Stimulated activated CD4-positive, alpha-beta T cell treated with anti-CD3 and anti-CD28 coated beads, Interleukin-4, amount 100 ng/mL, for 1 hour (primary cell): ENCODE measurements around the gene TP63.

Experiments
- DNase-seq: peaks from one replicate; pipeline ENCODE4 v3.0.0-alpha.2; 2020

The TP63 gene

DNA sequence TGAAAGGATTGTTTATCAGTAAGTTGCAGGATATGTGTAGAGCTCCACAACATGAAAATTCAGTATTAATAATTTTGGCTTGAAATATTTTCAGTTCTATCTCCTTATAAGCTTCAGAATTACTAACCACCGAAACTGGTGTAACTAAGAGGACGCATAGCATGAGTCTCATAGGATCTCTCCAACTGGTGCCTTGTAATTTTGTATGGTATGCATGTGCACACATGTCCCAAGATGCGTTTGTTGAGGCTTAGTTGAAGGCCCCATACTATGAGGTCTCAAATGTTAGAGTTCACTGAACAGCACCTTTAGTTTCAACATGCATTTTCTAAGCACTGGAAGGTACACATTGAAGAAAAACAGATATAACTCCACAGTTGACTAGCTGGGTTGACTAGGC lies 195.4 kb downstream of the TP63 start:
- no peak for DNase-seq

DNA sequence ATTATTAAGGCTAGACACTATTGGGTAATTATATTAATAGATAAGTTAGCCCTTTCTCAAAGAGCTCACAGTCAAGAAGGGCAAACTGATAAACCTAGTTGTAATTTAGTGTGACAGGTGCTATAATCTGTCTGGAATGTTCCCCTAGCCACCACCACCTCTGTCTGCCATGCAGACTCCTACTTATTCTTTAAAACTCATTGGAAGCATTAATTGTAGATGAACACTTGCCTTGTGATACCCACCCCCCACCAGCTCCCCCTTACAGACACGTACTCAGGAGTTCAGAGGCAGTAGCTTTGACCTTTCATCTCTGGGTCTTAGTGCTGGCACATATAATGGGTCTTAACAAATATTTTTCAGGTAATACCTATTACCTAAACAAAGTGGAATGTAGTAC lies 195.9 kb downstream of the TP63 start:
- DNase-seq: no peak

DNA sequence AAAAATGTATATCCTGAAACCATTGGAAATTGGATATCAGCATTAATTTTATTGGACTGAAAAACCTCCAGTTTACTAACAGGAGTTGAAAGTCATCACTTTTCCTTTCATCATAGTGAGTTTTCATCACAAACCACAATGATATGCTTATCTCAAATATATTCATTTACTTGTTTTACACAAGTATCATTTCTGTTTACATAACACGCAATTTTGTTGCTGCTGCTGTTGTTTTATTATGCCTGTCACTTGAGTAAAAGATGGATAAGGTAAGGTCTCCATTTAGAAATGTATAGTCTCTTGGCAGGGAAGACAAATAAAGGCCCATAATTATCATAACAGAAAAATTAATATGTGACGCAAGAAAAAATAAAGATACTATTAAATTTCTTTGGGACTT lies 199.2 kb downstream of the TP63 start:
- no peak for DNase-seq

DNA sequence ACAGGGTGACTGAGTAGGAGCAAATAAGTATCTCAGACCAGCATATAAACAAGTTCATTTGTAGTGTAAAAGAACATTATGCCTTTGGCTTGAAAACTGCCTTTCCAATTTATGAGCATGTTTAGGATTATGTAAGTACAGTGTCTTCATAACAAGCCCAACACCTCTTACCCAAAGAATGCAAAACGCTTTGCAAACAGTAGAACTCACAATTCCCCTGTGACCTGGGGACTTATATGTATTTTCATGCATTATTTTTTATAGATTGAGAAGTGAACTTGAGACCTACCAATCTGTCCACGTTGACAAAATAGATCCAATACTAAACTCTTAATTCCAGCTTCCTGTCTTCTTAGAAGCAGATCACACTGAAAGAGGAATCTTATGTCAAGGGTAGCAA lies 202.1 kb downstream of the TP63 start:
- DNase-seq: no peak

DNA sequence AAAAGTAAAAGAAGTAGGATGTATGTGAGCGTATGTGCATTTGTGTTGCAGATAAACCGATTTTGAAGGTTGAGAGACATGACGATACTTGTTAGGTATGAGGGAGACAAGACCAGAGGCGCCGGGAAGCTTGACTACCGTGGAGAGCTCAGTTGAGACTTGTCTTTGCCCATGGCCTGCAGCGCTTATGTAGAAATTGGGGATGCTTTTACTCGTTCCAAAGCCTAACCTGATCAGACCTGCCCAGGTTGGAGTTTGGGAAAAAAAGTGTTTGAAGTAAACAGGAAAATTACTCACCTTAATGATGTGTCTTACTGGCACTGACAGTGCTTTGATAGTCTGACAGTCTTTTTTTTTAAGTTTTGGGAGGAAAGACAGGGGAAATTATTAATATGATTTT lies 202.8 kb downstream of the TP63 start:
- no peak for DNase-seq

DNA sequence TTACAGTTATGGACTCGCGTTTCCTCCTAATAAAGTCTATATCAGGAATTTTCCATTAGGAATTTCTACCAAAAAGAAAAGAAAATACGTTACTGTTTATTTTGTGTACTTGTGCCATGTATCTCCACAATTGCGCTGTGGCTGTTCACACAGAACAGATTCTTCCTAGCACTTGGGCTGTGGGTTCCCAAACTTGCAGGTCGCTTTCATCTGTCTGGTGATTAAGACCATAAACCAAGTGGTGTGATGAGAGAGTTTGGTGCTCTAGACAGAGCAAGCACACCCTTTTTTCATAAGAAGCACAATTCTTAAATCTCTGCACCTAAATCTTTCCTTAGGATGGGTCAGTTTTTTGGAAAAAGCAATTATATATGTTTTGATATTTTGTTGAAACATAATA lies 203.3 kb downstream of the TP63 start:
- DNase-seq: no peak

DNA sequence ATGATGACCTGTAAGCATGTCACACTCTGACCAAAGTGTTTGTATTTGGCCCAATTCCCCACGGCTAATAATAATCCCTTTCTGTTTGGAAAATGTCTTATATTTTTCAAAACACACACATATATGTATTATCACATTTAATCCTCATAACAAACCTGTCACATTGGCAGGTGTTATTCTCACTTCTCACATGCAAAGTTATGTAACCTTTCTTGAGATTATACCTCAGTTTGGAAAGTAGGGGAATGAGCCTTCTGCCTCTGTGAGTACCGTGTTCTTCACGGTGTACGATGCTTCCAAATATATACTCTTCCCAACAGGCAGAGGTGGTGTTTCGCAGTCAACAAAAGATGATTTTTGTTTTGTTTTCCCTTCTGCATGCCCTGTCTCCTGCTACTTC lies 205.6 kb downstream of the TP63 start:
- DNase-seq: no peak

DNA sequence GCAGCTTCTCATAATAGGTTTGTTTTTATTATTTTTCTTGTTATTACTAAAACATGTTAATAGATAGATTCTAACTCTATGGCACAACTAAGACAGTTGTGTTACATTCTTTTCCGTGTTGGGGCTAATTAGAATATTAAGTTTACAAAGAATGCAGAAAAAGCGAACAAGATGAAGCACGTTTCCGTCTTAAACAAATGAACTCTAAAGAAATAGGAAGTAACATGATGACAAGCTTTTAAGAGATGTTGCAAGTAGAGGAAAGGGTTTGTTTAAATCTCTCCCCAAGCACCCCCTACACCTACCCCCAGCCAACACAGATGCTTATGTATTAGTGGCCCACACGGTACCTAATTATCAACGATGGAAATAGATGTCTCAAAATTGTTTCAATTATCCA lies 207.1 kb downstream of the TP63 start:
- no peak for DNase-seq

DNA sequence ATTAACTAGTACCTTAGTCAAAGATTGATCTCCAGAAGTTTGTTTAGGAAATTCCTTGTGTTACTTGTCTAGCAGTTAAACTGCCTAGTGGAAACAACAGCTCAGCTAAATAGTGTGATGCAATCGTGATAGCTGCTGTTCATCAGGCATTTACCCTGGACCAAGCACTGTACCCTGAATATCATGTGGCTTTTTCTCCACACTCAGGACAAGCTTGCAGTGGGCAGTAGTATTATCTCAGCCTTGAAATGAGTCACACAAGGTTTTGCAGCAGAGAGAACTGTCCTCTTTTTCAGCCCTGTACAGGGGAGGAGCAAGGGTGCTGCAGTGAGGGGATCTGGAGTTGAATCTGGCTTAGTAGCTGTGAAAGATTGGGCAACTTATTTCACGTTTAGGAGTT lies 208.4 kb downstream of the TP63 start:
- no peak for DNase-seq

DNA sequence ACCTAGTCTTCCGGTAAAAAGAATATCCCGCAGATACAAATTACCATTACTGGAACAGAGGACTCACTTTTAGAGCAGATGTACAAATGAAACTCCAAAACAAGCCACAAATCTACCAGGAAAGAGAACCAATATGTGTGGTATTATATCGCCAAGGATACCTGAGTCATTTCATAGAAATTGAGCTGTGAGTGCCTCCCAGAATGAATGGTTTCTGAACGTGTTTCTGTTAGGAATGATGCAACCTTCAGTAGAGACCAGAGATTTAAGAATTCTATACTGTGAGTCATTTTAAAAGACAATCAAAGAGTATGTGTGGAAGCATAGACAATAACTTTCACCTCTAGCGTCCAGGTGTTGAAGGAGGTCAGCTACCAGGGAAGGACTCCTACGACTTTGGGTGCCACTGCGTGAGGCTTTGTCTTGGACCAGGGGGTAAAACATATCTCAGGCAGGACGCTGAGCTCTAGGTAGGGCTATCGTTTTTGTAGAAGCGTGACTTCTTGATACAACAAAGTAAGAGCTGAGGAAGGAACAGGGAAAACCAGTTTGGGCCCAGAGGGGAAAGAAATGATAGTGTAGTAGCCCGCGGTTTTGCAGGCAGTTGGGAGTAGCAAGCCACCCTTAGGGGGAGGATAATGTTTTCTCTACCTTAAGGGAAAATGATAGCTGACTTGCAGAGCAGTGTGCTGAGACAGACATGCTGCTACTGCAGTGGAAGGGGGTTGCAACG lies 210.4 kb downstream of the TP63 start:
- no peak for DNase-seq

DNA sequence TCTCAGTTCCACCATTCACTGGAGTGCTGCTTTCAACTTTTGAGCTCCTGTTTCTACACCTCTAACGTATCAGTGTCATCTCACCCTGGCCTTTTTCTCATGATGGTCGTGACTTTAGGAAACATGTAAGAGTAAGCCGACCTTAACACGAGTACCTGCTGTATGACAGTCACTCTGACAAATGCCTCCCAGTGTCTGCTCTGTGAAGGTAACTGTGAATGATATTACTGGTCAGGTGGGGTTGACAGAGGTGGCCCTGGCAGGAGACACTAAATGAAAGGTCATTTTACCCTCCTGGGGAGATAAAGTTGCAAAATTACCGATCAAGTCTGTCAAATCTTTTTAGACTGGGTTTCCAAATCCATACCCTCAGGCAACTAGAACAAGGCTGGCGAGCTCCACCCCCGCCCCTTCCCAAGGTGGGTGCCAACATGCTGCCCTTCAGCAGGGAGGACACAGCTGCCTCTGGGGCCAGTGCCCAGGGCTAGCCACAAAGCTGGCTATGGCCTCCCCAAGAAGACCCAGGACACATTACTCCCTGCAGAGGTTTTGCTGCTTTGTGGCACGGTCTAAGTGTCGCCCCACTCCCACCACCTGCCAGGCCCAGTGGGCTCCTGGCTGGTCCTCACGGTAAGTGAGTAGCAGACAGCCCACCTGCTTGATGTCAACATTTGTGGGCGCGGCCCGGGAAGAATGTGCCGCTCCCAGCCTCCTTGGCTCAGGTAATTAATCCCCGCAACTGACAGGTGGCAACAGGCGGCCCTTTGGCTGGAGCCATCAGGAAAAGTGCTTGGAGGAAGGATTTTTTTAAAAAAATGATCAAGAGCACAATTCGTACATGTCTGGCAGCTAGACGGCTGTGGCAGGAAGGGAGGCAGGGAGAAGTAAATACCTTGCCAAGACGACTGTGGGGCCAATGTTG lies 211.8 kb downstream of the TP63 start:
- DNase-seq: no peak

DNA sequence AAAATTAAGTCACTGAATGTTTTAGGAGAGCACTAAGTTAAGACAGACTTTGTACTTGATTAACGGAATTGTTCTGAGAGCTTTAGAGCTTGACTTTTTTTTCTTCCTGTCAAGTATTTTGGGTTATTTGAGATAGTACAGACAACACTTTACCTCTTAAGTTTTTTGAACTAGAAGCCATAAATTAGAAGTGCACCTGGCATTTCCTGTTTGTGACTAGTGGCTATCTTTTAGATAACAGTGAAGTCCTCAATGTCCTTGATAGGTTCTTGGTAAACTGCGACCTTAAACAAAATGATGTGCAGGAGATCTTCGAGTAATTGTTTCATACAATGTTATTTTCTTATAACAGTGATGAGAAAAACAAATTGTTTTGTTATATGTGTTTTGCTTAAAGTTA lies 213.9 kb downstream of the TP63 start:
- DNase-seq: no peak

DNA sequence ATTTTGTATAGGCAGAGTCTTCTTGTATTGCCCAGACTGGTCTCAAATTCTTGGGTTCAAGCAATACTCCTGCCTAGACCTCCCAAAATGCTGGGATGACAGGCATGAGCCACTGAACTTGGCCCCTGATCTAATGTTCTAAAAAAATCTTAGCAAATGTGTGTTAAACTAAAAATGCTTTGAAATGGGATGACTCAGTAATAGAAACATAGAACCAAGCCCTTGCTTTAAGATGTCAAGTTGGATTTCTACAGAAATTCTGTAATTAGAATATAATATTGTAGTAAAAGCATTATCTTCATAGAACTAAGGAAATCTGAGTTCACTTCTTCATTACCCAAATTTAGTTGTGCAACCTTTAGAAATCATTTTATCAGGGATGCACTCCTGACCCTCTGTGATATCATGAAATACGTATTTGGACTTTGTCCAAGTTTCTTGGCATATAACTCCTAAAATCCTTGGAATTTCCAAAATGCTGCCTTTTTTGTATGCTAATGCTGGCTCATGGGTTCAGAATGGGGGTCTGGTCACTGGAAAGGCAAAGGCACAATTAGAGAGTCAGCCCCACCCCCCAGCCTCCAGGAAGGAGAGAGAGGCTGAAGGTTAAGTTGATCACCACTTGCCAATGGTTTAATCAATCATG lies 217.3 kb downstream of the TP63 start:
- no peak for DNase-seq

DNA sequence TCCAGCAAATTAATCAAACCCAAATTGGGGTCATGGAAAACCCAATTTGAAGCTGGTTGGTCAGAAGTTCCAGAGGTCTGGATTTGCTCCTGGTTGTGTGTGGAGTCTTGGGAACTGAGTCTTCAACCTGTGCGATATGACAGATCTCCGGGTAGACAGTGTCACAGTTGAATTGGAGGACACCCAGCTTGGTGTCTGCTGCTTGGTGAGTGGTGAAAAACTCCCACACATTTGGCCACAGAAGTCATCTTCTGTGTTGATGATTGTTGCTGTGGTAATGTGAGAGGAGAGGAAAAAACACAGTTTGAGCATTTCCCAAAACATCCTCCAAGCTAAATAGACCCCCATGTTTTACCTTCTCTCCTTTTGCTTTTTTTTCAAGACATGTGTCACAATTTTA lies 218.1 kb downstream of the TP63 start:
- DNase-seq: no peak

DNA sequence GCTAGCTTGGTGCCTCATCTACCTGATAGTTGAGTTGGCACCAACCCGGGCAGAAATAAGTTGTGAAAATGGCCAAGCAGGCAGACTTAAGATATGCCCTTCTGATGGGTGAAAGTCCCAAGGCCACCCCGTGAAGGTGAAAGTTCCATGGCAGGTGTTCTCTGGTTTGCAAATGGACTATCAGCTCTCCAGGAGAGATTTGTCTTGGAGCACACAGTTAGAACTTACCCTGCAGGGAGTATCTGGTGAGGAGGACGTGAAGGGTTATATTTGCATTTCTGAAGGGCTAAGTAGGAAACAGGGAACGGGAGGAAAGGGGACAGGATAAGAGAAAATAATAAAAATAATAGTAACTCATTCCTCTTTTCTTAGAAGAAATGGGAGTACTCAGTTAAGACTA lies 220.5 kb downstream of the TP63 start:
- no peak for DNase-seq

DNA sequence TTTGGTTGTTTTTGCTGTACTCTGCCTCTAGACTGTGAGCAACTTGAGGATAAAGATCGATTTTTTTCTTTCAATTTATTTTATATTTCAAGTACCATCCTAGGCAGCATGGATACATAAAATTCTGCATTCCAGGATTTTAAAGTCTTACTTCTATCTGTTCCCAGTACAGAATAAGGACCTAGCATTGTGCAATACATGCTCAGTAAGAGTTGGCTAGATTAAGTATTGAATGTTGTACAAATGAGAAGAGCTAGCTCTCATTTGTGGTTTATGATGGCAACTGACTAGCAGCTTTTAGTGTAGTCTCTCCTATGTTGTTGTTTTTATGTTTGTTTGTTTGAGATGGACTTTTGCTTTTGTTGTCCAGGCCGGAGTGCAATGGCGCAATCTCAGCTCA lies 222.7 kb downstream of the TP63 start:
- no peak for DNase-seq

DNA sequence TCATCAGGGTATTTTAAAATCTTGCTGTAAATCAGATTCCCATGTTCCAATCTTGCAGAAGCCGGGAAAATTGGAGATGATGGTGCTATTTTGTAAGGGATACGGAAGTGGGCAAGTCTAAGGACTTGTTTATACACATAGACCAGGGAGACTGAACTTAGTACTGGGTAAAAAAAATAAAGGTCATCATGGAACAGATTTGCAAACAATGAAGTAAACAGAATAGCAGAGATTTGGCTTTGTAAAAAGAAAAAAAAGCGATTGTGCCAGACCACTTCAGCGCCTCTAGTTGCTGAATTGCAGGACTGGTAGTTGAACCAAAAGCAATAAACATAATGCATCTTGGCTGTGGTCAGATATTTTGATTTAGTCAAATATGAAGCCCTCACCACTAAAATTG lies 229.1 kb downstream of the TP63 start:
- no peak for DNase-seq

DNA sequence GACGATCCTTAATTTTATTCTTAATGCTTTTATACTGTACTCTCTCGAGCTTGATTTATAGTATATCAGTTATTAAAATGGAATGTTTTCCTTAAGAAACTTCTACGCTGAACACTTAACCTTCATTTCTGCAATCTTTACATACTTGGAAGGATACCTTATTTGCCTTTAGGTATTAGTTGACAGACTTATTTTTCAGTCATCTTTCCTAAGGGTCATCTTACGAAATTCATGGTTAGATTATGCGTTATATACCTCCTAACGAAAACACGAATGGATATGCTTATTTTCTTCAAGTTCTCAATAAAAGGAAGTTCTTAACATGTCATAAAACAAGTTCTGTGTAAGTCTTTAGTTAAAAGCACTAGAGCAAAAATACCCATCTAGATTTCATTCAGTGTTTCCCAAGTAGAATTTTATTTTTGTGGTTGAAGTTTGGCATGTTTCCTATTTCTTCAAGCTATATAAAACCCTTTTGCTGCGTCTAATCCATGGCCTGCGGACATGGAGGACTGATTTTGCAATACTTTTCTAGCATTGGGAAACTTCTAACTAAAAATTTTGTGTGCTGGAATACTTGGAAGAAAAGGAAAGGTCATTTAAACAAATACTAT lies 231.3 kb downstream of the TP63 start:
- DNase-seq: no peak

DNA sequence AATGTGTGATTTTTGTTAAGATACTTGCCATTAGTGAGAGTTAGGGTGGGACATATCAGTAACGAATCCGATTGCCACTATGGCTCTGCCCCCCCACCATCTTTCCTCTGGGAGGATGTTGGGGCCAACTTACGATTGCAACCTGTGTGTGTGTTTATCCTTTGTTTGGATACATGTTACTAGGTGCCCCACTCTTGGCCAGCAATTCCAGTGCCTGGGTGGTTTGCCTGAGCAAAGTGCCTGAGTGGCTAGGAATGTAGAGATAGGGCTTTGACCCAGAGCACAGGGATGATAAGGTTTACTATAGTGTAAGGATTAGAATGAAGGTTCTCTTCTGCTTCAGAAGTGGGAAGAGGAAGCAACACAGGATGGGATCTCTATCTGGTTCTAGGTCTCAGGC lies 231.8 kb downstream of the TP63 start:
- DNase-seq: no peak

DNA sequence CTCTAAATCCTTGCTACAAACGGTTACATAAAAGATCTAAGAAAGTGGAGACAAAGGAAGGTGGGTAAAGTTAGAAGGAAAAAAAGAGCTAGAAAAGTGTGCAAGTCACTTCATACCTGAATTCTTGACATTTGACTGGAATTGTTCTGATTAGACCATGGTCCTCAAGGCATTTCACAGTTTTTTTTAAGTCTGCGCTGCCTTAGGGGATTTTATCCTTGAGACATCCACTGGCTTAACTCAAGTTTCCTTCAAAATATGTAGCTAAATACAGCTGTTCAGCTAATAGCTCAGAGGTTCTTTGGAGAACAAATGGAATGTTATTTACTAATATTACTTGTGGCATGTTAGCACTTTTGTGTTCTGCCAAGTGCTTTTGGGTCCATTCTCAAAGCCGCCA lies 236.9 kb downstream of the TP63 start:
- DNase-seq: no peak

DNA sequence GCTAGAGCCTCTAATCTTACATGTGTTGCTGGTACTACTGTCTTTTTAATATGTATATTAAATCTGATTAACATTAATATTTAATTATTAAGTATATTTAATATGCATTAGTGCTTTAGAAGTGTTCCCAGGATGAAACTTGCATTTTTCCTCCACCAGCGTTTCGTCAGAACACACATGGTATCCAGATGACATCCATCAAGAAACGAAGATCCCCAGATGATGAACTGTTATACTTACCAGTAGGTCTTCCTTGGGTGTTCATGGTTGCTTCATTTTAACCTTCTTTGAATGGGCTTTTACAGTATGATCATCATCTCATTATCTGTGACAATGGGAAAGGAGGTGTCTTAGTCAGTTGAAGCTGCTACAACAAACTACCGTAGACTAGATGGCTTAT lies 238.0 kb downstream of the TP63 start:
- DNase-seq: no peak

DNA sequence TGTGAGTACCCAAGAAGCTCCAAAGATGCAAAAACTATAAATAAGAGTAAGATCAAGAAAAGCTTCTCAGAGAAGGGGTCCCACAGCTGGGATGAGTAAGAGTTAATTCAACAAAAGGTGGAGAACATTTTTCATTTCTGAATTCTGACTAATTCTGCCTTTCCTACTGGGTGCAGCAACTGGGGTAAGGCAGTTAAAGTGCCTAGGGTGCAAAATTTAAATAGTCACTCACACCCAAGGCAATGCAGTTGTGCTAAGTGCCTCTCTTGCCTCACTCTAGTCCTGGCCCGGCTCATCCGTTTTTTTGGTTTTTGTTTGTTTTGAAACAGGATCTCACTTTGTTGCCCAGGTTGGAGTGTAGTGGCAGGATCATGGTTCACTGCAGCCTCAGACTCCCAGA lies 240.2 kb downstream of the TP63 start:
- DNase-seq: no peak

DNA sequence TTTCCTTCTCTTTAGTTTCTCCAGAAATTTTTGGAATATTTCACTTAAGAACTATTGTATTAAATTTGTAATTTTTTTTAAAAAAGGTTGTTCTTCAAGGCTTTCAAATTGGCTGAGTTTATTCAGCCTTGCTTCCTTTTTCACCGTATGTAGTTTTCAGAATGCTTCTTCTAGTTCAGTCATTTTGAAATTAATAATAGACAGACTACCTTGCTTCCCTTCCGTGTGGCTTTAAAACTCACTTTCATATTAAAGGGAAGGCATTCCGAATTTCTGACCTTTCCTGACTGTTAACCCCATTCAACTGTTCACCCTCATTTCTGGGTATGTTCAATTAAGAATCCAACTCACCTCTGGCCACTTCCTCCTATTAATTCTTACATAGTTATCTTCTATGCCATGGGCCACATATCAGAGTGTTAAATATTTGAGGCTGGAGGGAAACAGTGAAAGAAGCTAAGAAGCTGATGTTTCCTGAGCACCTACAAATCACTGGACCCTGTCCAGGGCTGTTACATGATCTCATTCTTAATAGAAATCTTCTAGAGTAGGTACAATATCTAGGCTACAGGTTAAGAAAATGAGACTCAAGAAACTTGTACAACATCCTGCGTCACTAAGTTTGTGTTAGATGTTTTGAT lies 252.0 kb downstream of the TP63 start:
- no peak for DNase-seq
